ENCODE results near the gene SCNN1A. TPM values are rescaled to one million over a fixed set of nuclear protein-coding genes. Genes with fewer than 3 reads are reported as not detected.

SCNN1A gene
- total RNA-seq, 1 donor from 2014 or later: 55.2 TPM

GRCh38 chr12:6329703-6330064, 45.7 kb downstream of the SCNN1A start:
- TF ChIP-seq POLR2AphosphoS5 (IDR thresholded peaks at IDR 0.05; ENCODE audit: insufficient read depth in 1 of 2, low read depth in 1 of 2) (no peak), POLR2A (IDR thresholded peaks at IDR 0.05) (no peak), CTCF (IDR thresholded peaks at IDR 0.05) (no peak)
- intact Hi-C loops (cut with DNase I): loop anchor here (5.0 kb wide), 2 partner anchors 133 to 223 kb away; no protein-coding TSS in a partner anchor
- no peak for DNase-seq (ENCODE audit: extremely low spot score in 2 of 2)
- peaks cover 0 to 66% of the 10 kb centered on the region in 2 donors for H3K36me3 ChIP-seq
- peaks cover 60% of the 10 kb centered on the region for H3K4me1 ChIP-seq
- H3K4me3 ChIP-seq: no peak overlapping the region
- H3K27me3 ChIP-seq: no peaks in the 10 kb centered on the region
- peak overlapping the region; percentile 7 for H3K27ac ChIP-seq
- no peaks in the 10 kb centered on the region for H3K9me3 ChIP-seq

- Histone ChIP-seq H3K27ac (peak overlapping the region; percentile 7), H3K4me1 (peaks cover 60% of the 10 kb centered on the region)
These were observed 46.2 kb downstream of the SCNN1A start for GRCh38 chr12:6328945-6329702.

GRCh38 chr12:6328045-6328779, 47.2 kb downstream of the SCNN1A start:
- Histone ChIP-seq H3K27me3 (no peaks in the 10 kb centered on the region), H3K9me3 (no peaks in the 10 kb centered on the region), H3K36me3 (peaks cover 0 to 56% of the 10 kb centered on the region in 2 donors), H3K4me1 (peaks cover 62% of the 10 kb centered on the region), H3K27ac (peak overlapping the region; percentile 73), H3K4me3 (no peak overlapping the region)
- TF ChIP-seq POLR2AphosphoS5 (IDR thresholded peaks at IDR 0.05; ENCODE audit: insufficient read depth in 1 of 2, low read depth in 1 of 2) (peak in 1 of 2 donors; percentile 10), POLR2A (IDR thresholded peaks at IDR 0.05) (no peak)
- DNase-seq (ENCODE audit: extremely low spot score in 2 of 2): no peak
- intact Hi-C loops (cut with DNase I): loop anchor here (5.0 kb wide), 1 partner anchor 224 kb away; no protein-coding TSS in a partner anchor

More at GRCh38 chr12:6328945-6329702, 46.2 kb downstream of the SCNN1A start:
- Histone ChIP-seq H3K27me3 (no peaks in the 10 kb centered on the region), H3K4me3 (no peak overlapping the region), H3K36me3 (peaks cover 0 to 66% of the 10 kb centered on the region in 2 donors), H3K9me3 (no peaks in the 10 kb centered on the region)
- TF ChIP-seq CTCF (IDR thresholded peaks at IDR 0.05) (no peak), POLR2A (IDR thresholded peaks at IDR 0.05) (no peak), POLR2AphosphoS5 (IDR thresholded peaks at IDR 0.05; ENCODE audit: insufficient read depth in 1 of 2, low read depth in 1 of 2) (no peak)
- intact Hi-C loops (cut with DNase I): loop anchor here (5.0 kb wide), 1 partner anchor 223 kb away; no protein-coding TSS in a partner anchor
- DNase-seq (ENCODE audit: extremely low spot score in 2 of 2): no peak

GRCh38 chr12:6327229-6328041, 47.9 kb downstream of the SCNN1A start:
- peak overlapping the region in 1 of 2 donors; percentile 22 for H3K4me3 ChIP-seq
- peaks cover 64% of the 10 kb centered on the region for H3K4me1 ChIP-seq
- peaks cover 0 to 49% of the 10 kb centered on the region in 2 donors for H3K36me3 ChIP-seq
- H3K27me3 ChIP-seq: no peaks in the 10 kb centered on the region
- DNase-seq (ENCODE audit: extremely low spot score in 2 of 2): no peak
- peak overlapping the region; percentile 73 for H3K27ac ChIP-seq
- TF ChIP-seq CTCF (IDR thresholded peaks at IDR 0.05) (no peak), POLR2AphosphoS5 (IDR thresholded peaks at IDR 0.05; ENCODE audit: insufficient read depth in 1 of 2, low read depth in 1 of 2) (peak in 1 of 2 donors; percentile 62), POLR2A (IDR thresholded peaks at IDR 0.05) (no peak)
- H3K9me3 ChIP-seq: no peaks in the 10 kb centered on the region
- intact Hi-C loops (cut with DNase I): loop anchor here (5.0 kb wide), 1 partner anchor 225 kb away; no protein-coding TSS in a partner anchor
